Left colon (tissue), 2 donors: Measurements from ENCODE around the gene CCNQ. TPM values are rescaled to one million over a fixed set of nuclear protein-coding genes. Genes with fewer than 3 reads are reported as not detected.

Experiments used
- ATAC-seq: fragments of 200-7000 bp; cut with Tn5 transposase; one replicate; pipeline ENCODE4 v1.9.1; 2020; ENCODE audit warnings: mild to moderate bottlenecking, moderate library complexity
- DNase-seq, 2 donors: peaks; one replicate each; pipeline ENCODE4 v3.0.0-alpha.2; 2020
- intact Hi-C, 2 donors: fragments of 100-400 bp; cut with DNase I in 1 of 2; cut with micrococcal nuclease in 1 of 2; formaldehyde crosslinking; loops; one replicate each; pipeline versions ENCODE4 v1.11.2 to v1.14.0; 2022; cut with DNase I, micrococcal nuclease
- total RNA-seq, 2 donors: library from RNA; stranded (reverse); fragmentation: NEBNext Ultra II Directional; extraction: Animal tissue kit (Norgen Biotek cat#: 25700); gene quantifications; one replicate each; pipeline ENCODE4 v1.2.1, GENCODE V29; 2021
- donor health status: DM: no; HTN: no; CAD: no.
- donor health status: DM: yes; HTN: yes; CAD: no.

CCNQ gene
- total RNA-seq, 2 donors from 2014 or later = 20.4 to 21.8 TPM

DNA sequence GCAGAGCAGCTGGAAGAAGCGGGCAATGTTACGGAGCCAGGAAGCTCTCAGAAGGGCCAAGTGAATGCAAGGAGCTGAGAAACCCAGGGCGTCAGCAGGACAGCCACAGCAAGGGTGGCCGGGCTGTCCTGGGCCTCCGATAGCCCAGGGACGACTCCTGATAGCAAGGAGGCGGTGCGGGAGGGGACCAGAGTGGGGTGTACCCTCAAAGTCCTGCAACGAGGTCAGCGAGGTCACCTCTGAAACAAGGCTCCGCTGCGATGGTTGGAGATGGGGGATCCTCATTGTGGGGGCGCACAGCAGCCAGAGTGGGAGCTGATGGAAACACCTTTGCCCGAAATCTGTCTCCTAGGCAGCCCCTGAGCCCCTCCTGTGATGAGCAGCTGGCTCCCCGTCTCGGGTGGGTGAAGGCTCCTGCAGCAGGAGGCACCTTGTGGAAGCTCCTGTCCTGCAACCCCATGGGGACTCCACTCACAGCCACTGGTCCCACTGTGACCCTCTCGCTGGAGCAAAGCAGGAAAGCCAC is 4.3 kb upstream of the CCNQ start:
- intact Hi-C loops = no loop called here
- DNase-seq (no peak), ATAC-seq (no peak)

- ATAC-seq (no peak), DNase-seq (no peak)
- intact Hi-C loops = no loop called here
These were observed 3.7 kb upstream of the CCNQ start for GRCh38 chrX:153602601-153603000.

DNA sequence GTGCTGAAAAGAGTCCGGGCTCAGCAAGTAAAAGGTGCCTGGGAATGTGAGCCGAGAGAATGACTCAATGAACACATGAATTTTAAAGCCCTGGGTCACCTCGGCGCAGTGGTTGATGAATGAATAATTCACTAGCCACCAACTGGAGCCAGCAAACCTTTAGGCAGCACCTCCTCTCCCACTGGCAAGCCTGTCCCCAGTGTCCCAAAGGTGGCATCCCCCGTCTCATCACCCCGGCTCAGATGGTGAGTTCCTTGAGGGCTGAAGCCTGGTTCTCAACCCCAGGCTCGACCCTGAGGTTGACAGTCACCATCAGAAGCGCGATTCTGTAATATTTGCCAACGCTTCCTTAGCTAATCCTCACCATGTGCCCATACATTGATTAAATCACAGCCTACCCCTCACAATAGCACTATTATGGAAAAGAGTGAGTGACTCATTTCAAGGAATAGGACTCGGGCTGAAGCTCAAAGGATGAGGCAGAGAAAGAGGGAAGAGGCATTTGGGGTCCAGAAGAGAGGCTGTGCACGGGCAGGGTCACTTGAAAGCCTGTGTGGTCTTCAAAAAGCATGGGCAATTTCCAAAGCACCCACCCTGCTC is 2.7 kb upstream of the CCNQ start:
- ATAC-seq (no peak), DNase-seq (no peak)
- intact Hi-C loops = no loop called here

DNA sequence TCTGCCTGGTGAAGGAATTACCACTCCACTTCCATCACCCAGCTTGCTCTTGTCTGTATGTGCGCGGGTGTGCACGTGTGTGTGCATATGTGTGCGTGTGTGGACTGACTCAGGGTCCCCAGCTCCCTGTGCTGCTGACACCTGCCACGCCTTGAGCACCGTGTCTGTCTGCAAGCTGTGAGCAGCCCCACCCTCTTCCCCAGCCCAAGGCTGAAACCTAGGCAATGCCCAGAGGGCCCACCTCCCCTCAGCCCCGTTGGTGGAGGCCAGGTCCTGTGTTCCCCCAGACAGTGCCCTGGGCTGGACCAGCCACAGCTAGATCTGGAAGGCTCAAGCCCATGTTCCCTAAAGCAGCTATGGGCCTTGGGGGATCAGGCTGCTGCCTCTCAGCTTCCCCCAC is 2.0 kb upstream of the CCNQ start:
- ATAC-seq = no peak
- intact Hi-C loops = no loop called here
- DNase-seq = no peak

- intact Hi-C loops = no loop called here
- ATAC-seq = peak; percentile 25
- no peak for DNase-seq
These were observed 1.1 kb upstream of the CCNQ start for GRCh38 chrX:153600032-153600373.

DNA sequence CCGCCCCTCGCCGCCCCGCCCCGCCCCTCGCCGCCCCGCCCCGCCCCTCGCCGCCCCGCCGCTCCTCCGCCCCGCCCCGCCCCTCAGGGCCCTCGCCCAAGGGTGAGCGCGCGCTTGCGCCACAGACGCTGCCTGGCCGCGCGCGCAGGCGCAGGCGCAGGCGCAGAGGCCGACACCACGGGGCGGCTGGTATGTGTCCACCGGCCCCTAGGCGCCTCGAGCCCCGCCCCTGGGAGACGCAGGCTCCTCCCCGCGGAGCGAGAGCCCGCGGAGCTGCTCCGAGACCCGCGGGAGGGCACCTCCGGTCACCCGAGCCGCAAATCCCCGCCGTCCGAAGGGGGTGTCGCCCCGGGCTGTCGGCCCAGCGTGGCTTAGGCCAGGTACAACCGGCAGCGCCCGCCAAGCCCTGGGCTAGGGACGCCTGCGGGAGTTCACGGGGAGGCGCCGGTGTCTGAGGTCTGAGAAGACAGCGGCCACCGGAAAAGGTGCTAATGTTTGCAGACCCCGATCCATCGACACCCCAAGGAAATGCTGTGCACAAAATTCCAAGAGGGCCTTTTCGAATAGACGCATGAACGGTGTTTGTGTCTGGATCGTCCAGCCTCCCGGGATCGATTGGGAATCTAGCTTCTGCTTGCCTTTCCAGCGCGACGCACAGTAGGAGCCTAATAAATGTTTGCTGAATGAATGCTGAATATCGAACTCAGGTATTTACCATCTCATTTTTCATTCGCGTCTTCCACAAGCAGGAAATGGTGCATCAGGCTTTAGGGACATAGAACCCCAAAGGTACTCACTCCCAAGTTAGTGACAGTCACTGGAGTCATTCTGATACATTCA is 473 bp upstream of the CCNQ start:
- peak; percentile 92 for ATAC-seq
- DNase-seq = peak; percentile 86 to 89
- intact Hi-C loops = no loop called here

- DNase-seq = no peak
- ATAC-seq = no peak
- intact Hi-C loops = no loop called here
These were observed 1.8 kb downstream of the CCNQ start for GRCh38 chrX:153596981-153597750.

DNA sequence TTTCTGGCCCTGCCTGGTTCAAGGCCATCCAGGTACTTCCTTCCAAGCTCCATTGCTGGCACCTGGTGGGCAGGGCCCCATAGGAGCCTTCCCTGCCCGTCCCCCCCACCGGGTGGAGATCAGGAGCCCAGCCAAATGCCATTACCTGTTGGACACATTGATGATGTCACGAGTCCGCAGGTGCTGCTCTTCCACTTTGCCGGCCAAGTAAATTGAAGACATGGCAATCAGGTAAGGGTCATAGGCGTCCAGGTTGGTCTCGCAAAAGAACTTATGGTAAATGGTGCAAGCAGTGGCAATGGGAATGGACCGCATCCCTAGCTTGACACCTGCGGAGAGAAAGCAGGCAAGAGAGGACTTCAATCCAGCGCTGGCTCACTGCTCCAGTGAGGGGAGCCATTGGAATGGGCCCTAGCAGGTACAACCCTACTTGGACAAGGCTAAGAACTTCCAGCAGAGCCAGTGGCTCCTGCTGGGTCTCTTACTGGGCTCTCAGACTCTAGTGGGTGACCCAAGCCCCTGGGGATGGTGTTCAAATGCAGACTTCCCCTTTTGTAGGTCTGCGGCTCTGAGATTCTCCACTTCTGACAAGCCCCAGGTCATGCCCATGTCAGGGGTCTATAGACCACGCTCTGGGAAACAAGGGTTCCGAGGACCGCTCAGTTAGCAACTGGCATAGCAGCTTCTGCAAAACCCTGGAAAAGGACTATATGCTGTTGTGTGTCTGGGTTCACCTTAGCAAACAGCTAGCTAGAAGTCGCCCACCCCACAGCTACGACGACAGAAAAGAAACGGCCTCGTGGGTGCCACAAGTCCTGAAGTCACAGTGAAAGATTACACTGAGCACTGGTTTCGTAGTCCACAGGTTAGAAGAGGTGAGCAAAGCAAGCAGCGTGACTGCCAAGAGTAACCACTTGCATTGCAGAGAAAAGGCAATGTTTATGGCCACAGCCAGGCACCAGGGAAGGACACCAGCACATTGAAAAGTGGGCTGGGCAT is 2.8 kb downstream of the CCNQ start:
- no peak for DNase-seq
- no peak for ATAC-seq
- intact Hi-C loops = no loop called here

DNA sequence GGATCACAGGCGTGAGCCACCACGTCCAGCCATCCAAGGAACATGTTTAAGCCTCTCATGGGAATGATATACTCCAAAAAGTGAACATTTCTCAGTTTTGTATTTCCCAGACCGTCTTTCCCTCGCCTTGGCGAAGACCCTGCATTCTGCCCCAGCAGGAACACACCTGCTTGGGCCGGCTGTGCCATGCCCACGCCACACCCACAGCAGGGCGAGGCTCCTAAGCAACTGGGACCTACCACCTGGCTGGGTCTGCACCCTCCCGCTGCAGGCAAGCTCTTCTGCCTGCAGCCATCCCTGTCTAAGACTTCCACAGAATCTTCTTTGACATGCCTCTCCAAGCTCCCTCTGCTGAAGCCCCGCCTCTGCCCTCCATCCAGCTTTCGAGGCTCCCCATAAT is 3.6 kb downstream of the CCNQ start:
- DNase-seq = peak in 1 of 2 donors; percentile 26
- intact Hi-C loops = no loop called here
- no peak for ATAC-seq

GRCh38 chrX:153593811-153594500 is 5.0 kb downstream of the CCNQ start:
- no peak for DNase-seq
- no peak for ATAC-seq
- intact Hi-C loops = no loop called here

GRCh38 chrX:153592966-153593688 is 5.8 kb downstream of the CCNQ start:
- no peak for ATAC-seq
- DNase-seq = no peak
- intact Hi-C loops = no loop called here

DNA sequence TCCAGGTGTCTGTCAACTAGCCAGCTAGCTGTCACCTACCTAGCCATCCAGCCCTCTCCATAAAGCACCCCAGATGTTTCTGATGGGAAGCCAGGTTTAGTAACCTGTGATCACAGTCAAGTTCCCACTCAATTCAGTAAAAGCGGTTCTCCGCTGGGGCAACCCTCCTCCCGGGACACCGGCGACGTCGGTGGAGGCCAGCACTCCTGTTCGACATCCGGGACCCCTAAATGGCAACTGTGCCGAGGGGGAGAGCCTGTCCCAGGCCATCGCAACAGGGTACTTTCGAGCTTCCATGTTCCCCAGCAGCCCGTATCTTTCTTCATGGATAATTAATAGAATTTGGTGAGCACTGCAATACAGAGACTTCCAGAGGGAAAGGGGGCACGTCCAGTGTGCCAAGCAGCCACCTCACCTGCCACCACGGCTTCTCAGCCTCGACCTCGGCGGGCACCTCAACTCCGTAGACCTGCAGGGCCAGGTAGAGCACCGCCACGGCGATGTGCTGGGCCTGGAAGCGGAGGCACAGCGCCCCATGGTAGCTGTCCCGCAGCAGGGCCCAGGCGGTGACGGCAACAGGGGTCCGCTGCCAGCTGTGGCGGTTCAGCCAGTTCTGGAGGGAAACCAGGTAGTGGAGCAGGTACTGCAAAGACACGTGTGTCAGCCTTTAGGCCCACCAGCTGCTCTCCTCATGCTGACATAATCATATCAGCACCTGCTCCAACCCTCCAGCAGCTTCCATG is 6.7 kb downstream of the CCNQ start:
- ATAC-seq (no peak), DNase-seq (no peak)
- intact Hi-C loops = no loop called here

GRCh38 chrX:153590961-153591956 is 7.7 kb downstream of the CCNQ start:
- intact Hi-C loops = no loop called here
- DNase-seq (peak; percentile 50 to 60), ATAC-seq (peak; percentile 86)

GRCh38 chrX:153588782-153589446 is 10.0 kb downstream of the CCNQ start:
- intact Hi-C loops = no loop called here
- ATAC-seq = no peak
- no peak for DNase-seq
